ENCODE results near the gene U2AF2.

DNA sequence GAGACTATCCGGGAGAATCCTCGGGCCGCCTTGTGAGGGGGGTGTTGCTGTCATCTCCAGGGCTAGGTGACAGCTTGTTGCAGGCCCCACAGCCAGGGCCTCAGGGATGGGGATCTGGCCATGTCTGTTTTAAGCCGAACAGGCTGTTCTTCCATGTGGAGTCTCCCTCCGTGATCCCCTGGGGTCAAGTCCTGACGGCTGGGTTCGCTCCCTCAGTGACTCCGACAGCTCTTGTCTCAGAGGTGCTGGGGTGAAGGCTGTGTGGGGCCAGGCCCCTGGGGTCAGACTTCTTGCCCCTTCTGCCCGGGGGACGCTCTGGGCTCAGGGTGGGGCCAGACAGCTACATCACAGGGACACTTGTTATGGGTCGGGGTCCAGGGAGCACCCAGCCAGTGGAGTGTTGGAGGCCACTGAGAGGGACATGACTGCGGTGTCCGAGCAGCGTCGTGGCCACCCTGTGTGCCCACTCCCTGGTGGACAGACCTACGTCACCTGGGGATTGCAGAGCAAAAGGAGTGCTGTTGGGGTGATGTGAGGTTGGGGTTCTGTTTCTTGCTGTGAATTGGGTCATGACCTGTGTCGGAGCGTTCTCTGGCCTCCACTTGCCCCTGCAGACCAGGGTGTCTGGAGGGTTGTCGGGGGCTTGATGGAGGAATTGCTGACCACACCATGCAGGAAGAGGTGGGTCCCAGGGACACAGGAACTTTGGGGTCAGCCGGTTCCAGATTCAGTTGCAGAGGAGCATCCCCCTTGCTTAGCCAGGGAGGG lies 41.6 kb downstream of the U2AF2 start:
- TF ChIP-seq, protein P1, sequence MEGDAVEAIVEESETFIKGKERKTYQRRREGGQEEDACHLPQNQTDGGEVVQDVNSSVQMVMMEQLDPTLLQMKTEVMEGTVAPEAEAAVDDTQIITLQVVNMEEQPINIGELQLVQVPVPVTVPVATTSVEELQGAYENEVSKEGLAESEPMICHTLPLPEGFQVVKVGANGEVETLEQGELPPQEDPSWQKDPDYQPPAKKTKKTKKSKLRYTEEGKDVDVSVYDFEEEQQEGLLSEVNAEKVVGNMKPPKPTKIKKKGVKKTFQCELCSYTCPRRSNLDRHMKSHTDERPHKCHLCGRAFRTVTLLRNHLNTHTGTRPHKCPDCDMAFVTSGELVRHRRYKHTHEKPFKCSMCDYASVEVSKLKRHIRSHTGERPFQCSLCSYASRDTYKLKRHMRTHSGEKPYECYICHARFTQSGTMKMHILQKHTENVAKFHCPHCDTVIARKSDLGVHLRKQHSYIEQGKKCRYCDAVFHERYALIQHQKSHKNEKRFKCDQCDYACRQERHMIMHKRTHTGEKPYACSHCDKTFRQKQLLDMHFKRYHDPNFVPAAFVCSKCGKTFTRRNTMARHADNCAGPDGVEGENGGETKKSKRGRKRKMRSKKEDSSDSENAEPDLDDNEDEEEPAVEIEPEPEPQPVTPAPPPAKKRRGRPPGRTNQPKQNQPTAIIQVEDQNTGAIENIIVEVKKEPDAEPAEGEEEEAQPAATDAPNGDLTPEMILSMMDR (IDR thresholded peaks at IDR 0.05) = no peak
- no peak for TF ChIP-seq POLR2A (IDR thresholded peaks at IDR 0.05)
